ENCODE measurements around the gene C2CD2L.
"Not testable (repeated sequence)": the region's sequence is repeated elsewhere in the genome, so short reads cannot be mapped to it uniquely, and the experiment has no call there.

C2CD2L gene

DNA sequence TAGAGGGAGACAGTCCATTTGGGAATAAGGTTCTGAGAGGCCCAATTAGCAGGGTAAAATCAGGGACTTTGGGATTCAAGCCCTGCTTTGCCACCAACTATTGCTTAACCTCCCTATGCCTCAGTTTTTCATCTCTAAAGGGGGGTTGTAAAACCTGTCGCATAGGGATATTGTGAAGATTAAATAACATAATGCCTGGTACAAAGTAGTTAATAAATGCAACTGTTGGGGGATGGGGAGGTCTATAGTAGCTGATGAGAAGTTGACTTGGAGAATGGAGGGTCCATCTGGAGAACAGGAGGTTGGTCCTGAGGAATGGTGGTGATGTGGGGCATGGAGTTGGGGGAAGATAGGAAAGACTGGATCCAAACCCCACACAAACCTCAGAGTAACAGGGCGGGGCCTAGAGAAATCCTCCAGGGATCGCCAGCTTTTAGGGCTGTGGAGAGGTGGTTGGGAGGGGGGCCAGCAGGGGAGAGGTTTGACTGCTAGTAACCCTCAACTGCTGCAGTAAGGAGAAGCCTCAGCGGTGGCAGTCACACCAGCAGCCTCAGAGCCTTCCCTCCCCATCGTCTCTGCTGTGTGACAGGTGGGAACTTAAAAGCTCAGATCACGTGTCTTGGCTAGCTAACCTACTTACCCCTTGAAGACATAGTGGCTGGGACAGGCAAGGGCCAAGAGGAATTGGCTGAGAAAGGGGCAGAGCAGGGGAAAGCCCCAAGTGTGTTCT lies 40.6 kb downstream of the C2CD2L start:
- H3K27ac ChIP-seq, result no peak overlapping the region
- H3K4me3 ChIP-seq, result no peak overlapping the region

DNA sequence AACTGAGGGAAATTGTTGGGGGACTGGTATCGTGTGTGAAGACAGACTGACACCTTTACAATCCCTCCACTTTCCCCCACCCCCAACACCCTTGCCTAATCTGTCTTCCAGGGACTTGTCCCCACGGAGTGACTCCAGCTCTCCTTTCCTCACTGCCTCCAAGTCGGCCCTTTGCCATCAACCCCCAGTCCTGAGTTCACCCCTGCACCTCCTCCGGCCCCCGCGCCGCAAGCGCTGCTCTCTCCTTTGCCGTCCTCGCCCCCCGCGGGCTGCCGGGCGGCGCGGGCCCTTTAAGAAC lies 41.5 kb downstream of the C2CD2L start:
- H3K4me3 ChIP-seq, result peak overlapping the region; percentile 38 to 60 (median 46)
- peak overlapping the region in 2 of 21 experiments; percentile 39 to 54 for H3K27ac ChIP-seq

DNA sequence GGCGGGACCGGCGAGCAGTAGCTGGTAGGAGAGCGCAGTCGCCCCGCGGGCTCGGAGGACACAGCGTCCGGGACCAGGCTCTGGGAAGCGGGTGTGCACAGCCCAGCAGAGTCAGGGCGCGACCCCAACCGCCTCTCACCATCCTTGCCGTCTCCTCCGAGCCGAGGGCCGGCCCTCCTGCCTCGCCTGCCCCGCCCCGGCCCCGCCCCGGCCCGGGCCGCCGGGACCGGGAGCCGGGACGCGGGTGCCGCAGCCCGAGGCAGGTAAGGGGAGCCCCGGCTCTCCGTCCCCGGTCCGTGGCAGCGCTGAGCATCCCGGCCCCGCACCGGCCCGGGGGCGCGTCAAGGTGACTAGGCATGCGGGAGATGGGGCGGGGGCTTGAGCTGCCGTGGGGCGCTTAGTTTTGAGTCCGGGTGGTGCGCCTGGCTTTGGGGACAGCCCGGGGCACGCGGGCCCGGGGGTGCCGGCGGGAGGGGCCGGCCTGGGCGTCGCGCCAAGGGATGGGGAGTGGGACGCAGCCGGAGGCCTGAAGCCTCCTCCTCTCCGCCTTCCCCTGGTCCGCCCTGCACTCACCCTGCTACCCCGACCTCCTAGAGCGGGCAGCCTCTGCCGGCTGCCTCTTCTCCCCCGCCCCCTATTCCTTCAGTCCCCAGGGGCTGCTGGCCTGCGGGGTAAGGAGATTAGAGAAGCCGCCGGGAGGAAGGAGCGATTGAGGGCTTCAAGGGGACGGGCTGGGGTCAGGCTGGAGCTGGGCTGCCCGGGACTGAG lies 42.1 kb downstream of the C2CD2L start, which contains the start of gene ABCG4:
Gene ABCG4 (plus strand): TSS at position 35 of the 768 bp plus-strand sequence. CDS start 914 bp downstream, outside the sequence.
- peak within 1 kb of the TSS in 2 of 21 experiments; percentile 39 to 54 for H3K27ac ChIP-seq

DNA sequence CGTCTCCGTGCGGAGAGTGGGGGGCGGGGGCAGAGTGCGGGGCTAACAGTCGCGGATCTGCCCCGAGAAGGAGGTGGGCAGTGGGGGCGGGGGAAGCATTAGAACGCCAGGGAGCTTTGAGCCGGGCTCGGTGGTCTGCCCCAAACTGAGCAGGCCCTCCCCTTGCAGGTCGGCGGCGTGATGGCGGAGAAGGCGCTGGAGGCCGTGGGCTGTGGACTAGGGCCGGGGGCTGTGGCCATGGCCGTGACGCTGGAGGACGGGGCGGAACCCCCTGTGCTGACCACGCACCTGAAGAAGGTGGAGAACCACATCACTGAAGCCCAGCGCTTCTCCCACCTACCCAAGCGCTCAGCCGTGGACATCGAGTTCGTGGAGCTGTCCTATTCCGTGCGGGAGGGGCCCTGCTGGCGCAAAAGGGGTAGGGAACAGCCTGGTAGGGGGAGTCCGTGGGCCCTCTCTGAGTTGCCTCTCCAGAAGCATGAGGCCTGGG lies 42.7 kb downstream of the C2CD2L start:
- peak overlapping the region; percentile 38 to 60 (median 46) for H3K4me3 ChIP-seq
- H3K27ac ChIP-seq, result peak overlapping the region in 1 of 21 experiments; percentile 54

More for the DNA sequence above, 42.1 kb downstream of the C2CD2L start, which contains the start of gene ABCG4:
- peak within 1 kb of the TSS; percentile 38 to 60 (median 46) for H3K4me3 ChIP-seq

DNA sequence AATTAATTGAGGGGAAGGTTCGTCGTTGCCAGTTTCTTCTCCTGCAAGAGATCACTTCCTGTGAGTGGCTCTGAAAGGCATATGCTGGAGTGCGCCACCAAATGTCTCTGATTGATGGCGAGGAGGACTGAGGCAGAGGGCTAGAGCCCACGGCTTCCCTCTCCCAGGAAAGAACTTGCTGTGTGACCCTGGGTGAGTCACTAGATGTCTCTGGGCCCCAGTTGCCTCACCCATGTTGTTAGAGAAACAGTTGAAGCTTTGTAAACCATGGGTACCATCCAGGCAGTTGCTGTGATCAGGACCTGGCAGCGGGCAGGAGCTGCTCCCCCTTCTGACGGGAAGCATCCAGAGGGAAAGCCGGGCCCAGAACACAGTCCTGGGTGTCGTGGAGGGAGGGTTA lies 44.9 kb downstream of the C2CD2L start:
- H3K27ac ChIP-seq, result no peak overlapping the region
- H3K4me3 ChIP-seq, result no peak overlapping the region

DNA sequence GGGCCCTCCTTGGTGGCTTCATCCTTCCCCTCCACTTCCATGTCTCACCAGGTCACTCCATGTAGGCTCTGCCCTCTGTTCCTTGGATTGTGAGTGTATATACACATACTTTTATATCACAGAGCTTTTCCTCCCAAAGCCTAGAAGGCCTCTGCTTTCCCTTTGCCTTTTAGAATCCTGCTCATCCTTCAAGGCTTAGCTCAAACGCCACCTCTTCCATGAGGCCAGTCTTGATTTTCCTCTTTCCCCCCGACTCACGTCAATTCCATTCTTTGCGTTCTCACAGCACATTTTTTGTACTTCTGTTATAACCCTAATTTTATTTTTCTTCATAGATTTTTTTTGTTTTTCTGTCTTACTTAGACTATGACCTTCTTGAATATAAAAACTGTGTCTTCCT lies 45.5 kb downstream of the C2CD2L start:
- Histone ChIP-seq H3K4me3 (no peak overlapping the region), H3K27ac (no peak overlapping the region)

DNA sequence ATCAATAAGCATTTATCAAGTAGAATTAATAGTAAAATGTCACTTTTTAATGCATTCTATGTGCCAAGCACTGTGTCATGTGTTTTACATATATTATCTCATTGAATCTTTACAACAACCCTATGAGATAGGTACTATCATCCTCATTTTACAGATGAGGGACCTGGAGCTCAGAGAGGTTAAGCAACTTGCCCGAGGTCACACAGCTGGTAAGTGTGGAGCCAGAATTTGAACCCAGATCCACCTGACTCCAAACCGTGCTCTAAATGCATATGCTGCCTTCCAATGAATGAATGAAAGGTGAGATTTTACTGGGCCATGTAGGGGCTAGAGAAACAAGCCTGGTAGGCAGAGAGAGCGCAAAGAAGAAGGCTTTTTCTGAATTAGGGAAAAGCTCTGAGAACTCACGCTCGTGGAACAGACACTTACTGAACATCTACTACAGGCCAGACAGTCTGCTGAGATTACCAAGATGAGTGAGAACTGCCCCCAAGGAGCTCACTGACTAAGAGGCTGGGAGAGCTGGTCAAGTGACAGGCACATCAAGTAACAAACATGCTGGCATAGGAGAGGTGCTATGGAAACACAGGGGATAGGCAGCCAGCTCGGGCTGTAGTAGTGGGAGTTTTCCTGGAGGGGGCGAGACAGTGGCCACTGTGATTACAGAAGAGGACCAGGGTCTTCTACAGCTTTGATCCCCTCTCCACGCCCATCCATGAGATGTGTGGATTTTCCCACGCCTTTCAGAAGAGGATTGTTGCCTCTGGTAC lies 46.1 kb downstream of the C2CD2L start:
- Histone ChIP-seq H3K27ac (no peak overlapping the region), H3K4me3 (no peak overlapping the region)

DNA sequence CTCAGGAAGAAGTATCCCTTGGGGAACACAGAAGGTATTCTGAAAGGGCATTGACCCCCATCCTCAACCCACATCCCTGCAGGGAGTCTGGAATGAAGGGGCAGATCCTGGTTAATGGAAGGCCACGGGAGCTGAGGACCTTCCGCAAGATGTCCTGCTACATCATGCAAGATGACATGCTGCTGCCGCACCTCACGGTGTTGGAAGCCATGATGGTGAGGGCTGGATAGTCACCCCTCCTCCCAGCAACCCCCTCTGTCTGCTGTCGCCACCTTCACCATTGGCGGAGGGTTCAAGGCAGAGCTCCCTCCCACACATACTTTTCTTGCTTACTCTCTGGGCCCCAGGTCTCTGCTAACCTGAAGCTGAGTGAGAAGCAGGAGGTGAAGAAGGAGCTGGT lies 47.0 kb downstream of the C2CD2L start:
- Histone ChIP-seq H3K27ac (no peak overlapping the region), H3K4me3 (no peak overlapping the region)

DNA sequence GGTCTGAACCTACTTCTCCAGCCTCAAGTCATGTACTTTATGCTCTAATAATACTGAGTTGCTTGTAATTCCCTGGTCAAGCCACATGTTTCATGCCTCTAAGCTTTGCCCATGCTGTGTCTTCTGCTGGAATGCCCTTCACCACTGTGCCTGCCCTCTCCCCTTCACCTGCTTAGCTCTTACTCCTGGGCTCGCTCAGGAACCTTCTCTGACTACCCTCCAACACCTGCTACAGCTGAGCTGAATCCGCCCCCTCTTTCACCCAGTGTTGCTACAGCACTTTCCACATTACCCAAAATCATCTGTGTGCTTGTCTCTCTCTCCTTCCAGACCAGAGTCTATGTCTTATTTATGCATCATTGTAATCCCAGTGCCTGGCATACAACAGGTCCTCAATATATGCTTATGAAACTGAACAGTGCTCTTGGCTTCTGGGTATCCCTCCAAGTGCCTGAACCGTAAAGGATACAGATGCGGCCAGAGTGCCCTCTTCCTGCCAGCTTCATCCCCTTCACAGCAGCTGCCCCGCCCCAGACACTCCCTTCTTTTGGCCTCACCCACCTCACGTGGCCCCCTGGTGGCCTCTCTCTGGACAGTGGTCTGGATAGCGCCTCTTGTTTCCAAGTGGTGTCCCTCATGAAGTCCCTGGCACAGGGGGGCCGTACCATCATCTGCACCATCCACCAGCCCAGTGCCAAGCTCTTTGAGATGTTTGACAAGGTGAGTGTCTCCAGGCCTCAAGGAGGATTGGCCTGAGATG lies 48.8 kb downstream of the C2CD2L start:
- Histone ChIP-seq H3K4me3 (no peak overlapping the region), H3K27ac (no peak overlapping the region)

DNA sequence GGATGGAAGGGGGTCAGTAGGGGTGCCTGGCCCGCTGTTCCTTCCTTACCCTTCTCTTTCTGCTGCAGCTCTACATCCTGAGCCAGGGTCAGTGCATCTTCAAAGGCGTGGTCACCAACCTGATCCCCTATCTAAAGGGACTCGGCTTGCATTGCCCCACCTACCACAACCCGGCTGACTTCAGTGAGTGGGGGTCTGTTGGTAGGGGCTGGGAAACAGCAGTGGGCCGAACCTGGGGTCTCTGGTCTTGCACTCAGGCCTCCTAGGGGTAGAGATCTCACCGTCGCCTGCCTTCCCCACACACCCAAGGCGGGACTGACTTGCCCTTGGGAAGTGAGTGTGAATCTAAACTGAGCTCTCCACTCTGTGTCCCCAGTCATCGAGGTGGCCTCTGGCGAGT lies 49.4 kb downstream of the C2CD2L start:
- Histone ChIP-seq H3K27ac (no peak overlapping the region), H3K4me3 (no peak overlapping the region)

DNA sequence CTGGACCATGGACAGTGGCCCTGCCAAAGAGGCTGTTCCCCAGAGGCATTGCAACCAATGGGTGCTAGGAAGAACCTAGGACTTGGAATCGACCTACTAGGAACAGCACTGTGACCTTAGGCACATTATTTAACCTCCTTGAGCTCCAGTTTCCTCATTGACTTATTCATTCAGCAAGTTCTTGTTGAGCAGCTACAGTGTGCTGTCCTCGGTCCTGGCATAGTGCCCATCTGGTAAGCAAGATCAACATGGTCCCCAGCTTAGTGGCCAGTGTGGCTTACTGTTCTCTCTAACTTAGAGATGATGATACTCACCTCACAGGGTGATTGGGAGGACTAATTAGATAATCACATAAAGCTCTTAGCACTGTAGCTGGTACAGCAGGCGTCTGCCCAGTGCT lies 49.9 kb downstream of the C2CD2L start:
- H3K4me3 ChIP-seq, result no peak overlapping the region
- H3K27ac ChIP-seq, result no peak overlapping the region

DNA sequence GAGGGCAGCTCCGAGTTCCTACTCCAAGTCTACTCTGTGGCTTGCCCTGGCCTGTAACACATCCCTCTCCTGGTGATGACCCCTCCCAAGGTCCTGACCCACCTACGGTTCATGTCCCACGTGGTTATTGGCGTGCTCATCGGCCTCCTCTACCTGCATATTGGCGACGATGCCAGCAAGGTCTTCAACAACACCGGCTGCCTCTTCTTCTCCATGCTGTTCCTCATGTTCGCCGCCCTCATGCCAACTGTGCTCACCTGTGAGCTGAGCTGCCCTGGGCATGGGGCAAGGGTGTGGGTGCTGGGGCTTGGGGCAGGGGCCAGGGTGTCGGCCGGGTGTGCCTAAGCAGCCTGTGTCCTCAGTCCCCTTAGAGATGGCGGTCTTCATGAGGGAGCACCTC lies 51.3 kb downstream of the C2CD2L start:
- no peak overlapping the region for H3K4me3 ChIP-seq
- no peak overlapping the region for H3K27ac ChIP-seq

DNA sequence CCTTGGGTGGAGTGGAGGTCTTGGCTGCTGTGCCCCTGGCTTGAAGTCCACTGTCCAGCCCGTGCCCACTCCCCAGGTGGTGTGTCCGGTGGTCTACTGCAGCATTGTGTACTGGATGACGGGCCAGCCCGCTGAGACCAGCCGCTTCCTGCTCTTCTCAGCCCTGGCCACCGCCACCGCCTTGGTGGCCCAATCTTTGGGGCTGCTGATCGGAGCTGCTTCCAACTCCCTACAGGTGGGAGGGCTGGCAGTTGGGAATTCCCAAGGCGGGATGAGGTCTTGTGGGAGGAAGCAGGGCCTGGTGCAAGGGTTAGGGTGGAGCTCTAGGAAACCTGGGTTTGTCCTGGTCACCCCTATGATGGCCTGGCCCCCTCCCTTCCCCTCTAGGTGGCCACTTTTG lies 53.0 kb downstream of the C2CD2L start:
- H3K4me3 ChIP-seq, result no peak overlapping the region
- no peak overlapping the region for H3K27ac ChIP-seq

DNA sequence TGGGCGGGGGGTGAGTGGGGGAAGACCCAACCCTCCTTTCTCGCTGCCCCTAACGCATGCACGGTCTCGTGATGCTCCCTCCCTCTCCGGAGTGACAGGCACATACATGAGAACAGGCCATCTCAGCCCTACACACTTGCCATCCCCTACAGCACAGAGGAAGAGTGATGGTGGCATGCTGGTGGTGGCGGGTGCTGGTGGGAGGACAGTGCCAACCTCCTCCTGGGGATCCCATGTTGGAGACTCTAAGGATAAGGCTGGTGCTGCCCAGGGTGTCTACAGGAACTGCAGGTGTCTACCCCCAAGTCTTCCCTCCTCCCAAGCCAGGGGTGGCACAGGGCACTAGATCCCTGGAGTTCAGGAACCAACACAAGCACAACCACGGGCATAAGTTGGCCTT lies 54.7 kb downstream of the C2CD2L start:
- Histone ChIP-seq H3K27ac (no peak overlapping the region), H3K4me3 (no peak overlapping the region)

DNA sequence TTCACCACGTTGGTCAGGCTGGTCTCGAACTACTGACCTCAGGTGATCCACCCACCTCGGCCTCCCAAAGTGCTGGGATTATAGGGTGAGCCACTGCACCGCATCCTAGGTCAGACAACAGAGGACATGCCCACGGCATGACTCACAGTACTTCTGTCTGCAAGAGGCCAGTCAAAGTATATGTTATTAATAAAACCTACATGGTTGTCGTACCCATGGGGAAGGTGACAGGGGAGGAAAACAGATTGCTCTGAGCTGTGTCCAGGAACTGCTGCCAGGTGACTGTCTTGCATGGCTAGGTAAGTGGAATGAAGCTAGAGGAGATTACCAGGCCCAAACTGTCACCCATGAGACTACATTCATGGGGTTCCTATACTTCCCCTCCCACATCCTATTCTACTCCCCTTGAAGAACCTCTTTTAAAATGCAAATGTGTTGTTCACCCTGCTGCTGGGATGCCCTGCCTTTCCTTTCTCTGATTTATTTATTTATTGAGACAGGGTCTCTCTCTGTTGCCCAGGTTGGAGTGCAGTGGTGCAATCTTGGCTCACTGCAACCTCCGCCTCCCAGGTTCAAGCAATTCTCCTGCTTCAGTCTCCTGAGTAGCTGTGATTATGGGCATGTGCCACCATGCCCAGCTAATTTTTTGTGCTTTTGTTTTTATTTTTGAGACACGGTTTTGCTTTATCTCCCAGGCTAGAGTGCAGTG lies 59.4 kb downstream of the C2CD2L start:
- Histone ChIP-seq H3K27ac (peak overlapping the region in 12 of 21 experiments; percentile 15 to 97 (median 54)), H3K4me3 (no peak overlapping the region)

DNA sequence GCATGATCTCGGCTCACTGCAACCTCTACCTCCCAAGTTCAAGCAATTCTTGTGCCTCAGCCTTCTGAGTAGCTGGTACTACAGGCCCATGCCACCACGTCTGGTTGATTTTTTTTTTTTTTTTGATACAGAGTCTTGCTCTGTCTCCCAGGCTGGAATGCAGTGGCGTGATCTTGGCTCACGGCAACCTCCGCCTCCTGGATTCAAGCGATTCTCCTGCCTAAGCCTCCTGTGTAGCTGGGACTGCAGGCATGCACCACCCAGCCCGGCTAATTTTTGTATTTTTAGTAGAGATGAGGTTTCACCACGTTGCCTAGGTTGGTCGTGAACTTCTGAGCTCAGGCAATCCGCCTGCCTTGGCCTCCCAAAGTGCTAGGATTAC lies 59.9 kb downstream of the C2CD2L start:
- peak overlapping the region in 15 of 21 experiments; percentile 17 to 98 (median 54) for H3K27ac ChIP-seq
- H3K4me3 ChIP-seq, result not testable (repeated sequence)

DNA sequence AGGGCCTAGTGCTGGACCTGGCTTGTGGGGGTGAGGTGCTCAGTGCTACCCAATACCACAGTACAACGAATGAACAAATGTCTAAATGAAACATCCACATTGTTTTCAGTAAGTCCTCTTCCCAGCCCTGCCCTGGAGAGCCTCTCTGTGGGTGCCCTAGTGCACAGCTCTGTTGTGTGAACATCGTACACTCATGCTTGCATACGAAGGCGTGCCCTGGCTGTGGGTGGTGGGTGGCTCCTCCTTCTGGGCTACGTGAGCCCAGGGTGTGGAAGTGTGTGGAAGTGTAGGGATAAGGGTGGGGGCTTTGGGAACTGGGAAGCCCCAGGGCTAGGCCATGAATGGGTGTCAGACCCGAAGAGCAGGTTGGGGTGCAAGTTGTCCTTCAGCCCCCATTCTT lies 60.8 kb downstream of the C2CD2L start:
- Histone ChIP-seq H3K27ac (peak overlapping the region in 19 of 21 experiments; percentile 18 to 99 (median 95)), H3K4me3 (peak overlapping the region in 3 of 7 experiments; percentile 60 to 80 (median 74))
